GM23338 (cell line): ENCODE data around the gene IL20RB. TPM values are rescaled to one million over a fixed set of nuclear protein-coding genes. Genes with fewer than 3 reads are reported as not detected.

Experiments used
- ATAC-seq: fragments of 200-7000 bp; cut with Tn5 transposase; 3 replicates; pipeline ENCODE4 v1.9.1; 2020
- DNase-seq: peaks from one replicate; pipeline ENCODE4 v3.0.0-alpha.2; 2015; ENCODE audit warnings: low spot score
- H2AFZ ChIP-seq: fragments of 200-600 bp; sonication (generic); 2 replicates; pipeline ENCODE4 v1.8.0; 2016; ENCODE audit warnings: antibody characterized with exemption, mild to moderate bottlenecking, moderate library complexity
- H3F3A ChIP-seq: fragments of 200-600 bp; sonication (generic); replicated peaks from 2 replicates; pipeline ENCODE4 v1.8.0; 2017; ENCODE audit warnings: antibody characterized with exemption, mixed run types, low read depth
- H3K27ac ChIP-seq: fragments of 200-600 bp; sonication (generic); 2 replicates; pipeline ENCODE4 v1.6.1; 2016; ENCODE audit warnings: low read depth
- H3K27me3 ChIP-seq: fragments of 200-600 bp; sonication (generic); 2 replicates; pipeline ENCODE4 v1.8.0; 2016; ENCODE audit warnings: mild to moderate bottlenecking, mixed run types, moderate library complexity; ENCODE audit not compliant: insufficient read depth
- H3K36me3 ChIP-seq: fragments of 200-600 bp; sonication (generic); 2 replicates; pipeline ENCODE4 v1.8.0; 2016; ENCODE audit warnings: mild to moderate bottlenecking; ENCODE audit not compliant: insufficient read depth
- H3K4me1 ChIP-seq: fragments of 200-600 bp; sonication (generic); 2 replicates; pipeline ENCODE4 v1.8.0; 2016; ENCODE audit warnings: mild to moderate bottlenecking, moderate library complexity; ENCODE audit not compliant: insufficient read depth
- H3K4me2 ChIP-seq: fragments of 200-600 bp; sonication (generic); 2 replicates; pipeline ENCODE4 v1.7.1; 2017; ENCODE audit warnings: mixed run types
- H3K4me3 ChIP-seq: fragments of 200-600 bp; sonication (generic); 2 replicates; pipeline ENCODE4 v1.6.1; 2016; ENCODE audit warnings: mixed run types
- H3K79me2 ChIP-seq: fragments of 200-600 bp; sonication (generic); replicated peaks from 2 replicates; pipeline ENCODE4 v1.8.0; 2017; ENCODE audit warnings: mild to moderate bottlenecking; ENCODE audit not compliant: insufficient read depth
- H3K9me2 ChIP-seq: fragments of 200-600 bp; sonication (generic); 2 replicates; pipeline ENCODE4 v1.8.0; 2017; ENCODE audit not compliant: insufficient read depth
- H4K20me1 ChIP-seq: fragments of 200-600 bp; sonication (generic); replicated peaks from 2 replicates; pipeline ENCODE4 v1.8.0; 2017; ENCODE audit warnings: mild to moderate bottlenecking; ENCODE audit not compliant: insufficient read depth
- H3K27ac Mint-ChIP-seq: 2 replicates; pipeline ENCODE4 v1.8.0; 2020; ENCODE audit warnings: inconsistent platforms, mild to moderate bottlenecking, moderate library complexity, mixed read lengths
- H3K27me3 Mint-ChIP-seq: 3 replicates; pipeline ENCODE4 v1.8.0; 2022; ENCODE audit warnings: low read depth, mild to moderate bottlenecking, moderate library complexity, mixed read lengths, inconsistent platforms; ENCODE audit not compliant: insufficient read depth, poor library complexity
- H3K36me3 Mint-ChIP-seq: 3 replicates; pipeline ENCODE4 v1.8.0; 2021; ENCODE audit warnings: low read depth, mild to moderate bottlenecking, inconsistent platforms, moderate library complexity, mixed read lengths
- H3K4me1 Mint-ChIP-seq: 3 replicates; pipeline ENCODE4 v1.8.0; 2020; ENCODE audit warnings: mild to moderate bottlenecking, inconsistent platforms, mixed read lengths
- H3K4me3 Mint-ChIP-seq: 3 replicates; pipeline ENCODE4 v1.8.0; 2021; ENCODE audit warnings: moderate library complexity, mild to moderate bottlenecking, inconsistent platforms, mixed read lengths
- H3K9me3 Mint-ChIP-seq: 3 replicates; pipeline ENCODE4 v1.8.0; 2020; ENCODE audit warnings: moderate library complexity, mild to moderate bottlenecking, inconsistent platforms, mixed read lengths
- EZH2phosphoT487 ChIP-seq: fragments of 200-600 bp; sonication (generic); IDR thresholded peaks from one replicate; pipeline ENCODE4 v1.8.1; 2018; ENCODE audit warnings: antibody characterized with exemption; ENCODE audit not compliant: unreplicated experiment
- JUNB ChIP-seq: IDR thresholded peaks from one replicate; pipeline ENCODE4 v1.6.1; 2016; ENCODE audit warnings: antibody characterized with exemption; ENCODE audit not compliant: unreplicated experiment
- NANOG ChIP-seq: IDR thresholded peaks from 2 replicates; pipeline ENCODE4 v1.6.1; 2016; ENCODE audit warnings: antibody characterized with exemption, borderline replicate concordance
- POLR2AphosphoS5 ChIP-seq: IDR thresholded peaks from 2 replicates; pipeline ENCODE4 v1.6.1; 2016; ENCODE audit warnings: antibody characterized with exemption, low read depth
- ZNF114 ChIP-seq: fragments of 250-450 bp; sonication (Bioruptor Pico); IDR thresholded peaks from 2 replicates; pipeline ENCODE4 v1.5.0; 2020; ENCODE audit warnings: mild to moderate bottlenecking, moderate library complexity
- ZNF331 ChIP-seq: fragments of 250-450 bp; sonication (Bioruptor Pico); IDR thresholded peaks from 2 replicates; pipeline ENCODE4 v1.5.0; 2020; ENCODE audit warnings: low read depth, mild to moderate bottlenecking, moderate library complexity
- polyA plus RNA-seq: library from polyadenylated mRNA; unstranded; fragments of >200 nt; fragmentation: Nextera tagmentation; extraction: Ambion mirVana; gene quantifications from 2 replicates; pipeline ENCODE4 v1.2.1, GENCODE V29; 2016
- total RNA-seq: library from RNA; depleted of rRNA; stranded (reverse); fragments of >200 nt; shearing (Covaris generic); gene quantifications from 2 replicates; pipeline ENCODE4 v1.2.3, GENCODE V29; 2014
- TF ChIP-seq, protein P1 (sequence below): IDR thresholded peaks from 2 replicates; pipeline ENCODE4 v1.6.1; 2016; ENCODE audit warnings: antibody characterized with exemption
- TF ChIP-seq, protein P2 (sequence below): IDR thresholded peaks from one replicate; pipeline ENCODE4 v1.6.1; 2018; ENCODE audit warnings: antibody characterized with exemption; ENCODE audit not compliant: unreplicated experiment
- TF ChIP-seq, protein P3 (sequence below), 2 experiments: fragments of 200-600 bp in 1 of 2; sonication (generic) in 1 of 2; conservative IDR thresholded peaks; 2 replicates each; pipeline versions ENCODE4 v1.5.1 to v1.6.1; 2016 to 2017; ENCODE audit warnings: antibody characterized with exemption in 2 of 2, low read depth in 2 of 2, mild to moderate bottlenecking in 2 of 2, moderate library complexity in 1 of 2

Gene IL20RB
- total and polyA plus RNA-seq, 2 experiments from 2014 or later, result 1.7 to 4.6 TPM

DNA sequence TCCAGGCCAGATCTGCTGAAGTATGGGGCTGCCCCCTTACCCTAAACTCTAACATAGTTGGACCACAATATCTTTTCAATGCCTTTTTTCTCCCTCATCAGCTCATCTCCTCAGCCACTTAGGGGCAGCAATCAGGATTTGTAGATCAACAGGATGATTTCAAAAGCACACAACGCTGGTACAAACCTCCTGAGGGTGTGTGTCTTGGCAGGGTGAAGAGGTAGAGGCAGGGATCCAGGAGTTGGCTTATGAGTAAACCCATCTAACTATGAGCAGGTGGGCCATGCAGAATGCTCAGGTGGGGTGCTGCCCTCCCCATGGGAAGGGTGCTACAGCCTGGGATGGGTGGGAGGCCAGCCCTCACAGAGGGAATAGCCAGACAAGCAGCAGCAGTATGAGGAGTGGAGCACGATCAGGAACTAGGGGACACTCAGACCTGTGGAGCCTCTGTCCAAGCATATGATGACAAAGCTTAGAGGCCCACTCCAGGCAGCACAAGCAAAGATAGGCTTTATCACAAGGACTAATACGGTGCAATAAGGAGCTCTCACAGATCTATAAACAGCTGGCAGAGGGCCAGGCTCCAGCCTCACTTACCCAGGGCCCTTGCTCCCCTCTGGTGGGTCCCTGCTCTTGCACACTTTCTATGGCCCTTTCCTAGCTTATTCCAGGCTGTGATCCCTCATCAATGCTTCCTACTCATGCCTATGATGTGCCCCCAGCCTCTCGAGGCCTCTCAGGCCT, 32.2 kb downstream of the IL20RB start:
- Histone ChIP-seq H3K9me2 (no peaks in the 10 kb centered on the region), H3K4me2 (no peak overlapping the region), H3K79me2 (no peaks in the 10 kb centered on the region), H3F3A (no peaks in the 10 kb centered on the region), H2AFZ (no peak overlapping the region), H3K27ac (no peak overlapping the region), H3K27me3 (no peaks in the 10 kb centered on the region), H4K20me1 (no peaks in the 10 kb centered on the region), H3K36me3 (no peaks in the 10 kb centered on the region), H3K4me3 (no peak overlapping the region), H3K4me1 (no peaks in the 10 kb centered on the region)
- no peaks in the 10 kb centered on the region for H3K4me1 Mint-ChIP-seq
- TF ChIP-seq, protein P1, sequence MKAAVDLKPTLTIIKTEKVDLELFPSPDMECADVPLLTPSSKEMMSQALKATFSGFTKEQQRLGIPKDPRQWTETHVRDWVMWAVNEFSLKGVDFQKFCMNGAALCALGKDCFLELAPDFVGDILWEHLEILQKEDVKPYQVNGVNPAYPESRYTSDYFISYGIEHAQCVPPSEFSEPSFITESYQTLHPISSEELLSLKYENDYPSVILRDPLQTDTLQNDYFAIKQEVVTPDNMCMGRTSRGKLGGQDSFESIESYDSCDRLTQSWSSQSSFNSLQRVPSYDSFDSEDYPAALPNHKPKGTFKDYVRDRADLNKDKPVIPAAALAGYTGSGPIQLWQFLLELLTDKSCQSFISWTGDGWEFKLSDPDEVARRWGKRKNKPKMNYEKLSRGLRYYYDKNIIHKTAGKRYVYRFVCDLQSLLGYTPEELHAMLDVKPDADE, result no peak
- TF ChIP-seq, protein P2, sequence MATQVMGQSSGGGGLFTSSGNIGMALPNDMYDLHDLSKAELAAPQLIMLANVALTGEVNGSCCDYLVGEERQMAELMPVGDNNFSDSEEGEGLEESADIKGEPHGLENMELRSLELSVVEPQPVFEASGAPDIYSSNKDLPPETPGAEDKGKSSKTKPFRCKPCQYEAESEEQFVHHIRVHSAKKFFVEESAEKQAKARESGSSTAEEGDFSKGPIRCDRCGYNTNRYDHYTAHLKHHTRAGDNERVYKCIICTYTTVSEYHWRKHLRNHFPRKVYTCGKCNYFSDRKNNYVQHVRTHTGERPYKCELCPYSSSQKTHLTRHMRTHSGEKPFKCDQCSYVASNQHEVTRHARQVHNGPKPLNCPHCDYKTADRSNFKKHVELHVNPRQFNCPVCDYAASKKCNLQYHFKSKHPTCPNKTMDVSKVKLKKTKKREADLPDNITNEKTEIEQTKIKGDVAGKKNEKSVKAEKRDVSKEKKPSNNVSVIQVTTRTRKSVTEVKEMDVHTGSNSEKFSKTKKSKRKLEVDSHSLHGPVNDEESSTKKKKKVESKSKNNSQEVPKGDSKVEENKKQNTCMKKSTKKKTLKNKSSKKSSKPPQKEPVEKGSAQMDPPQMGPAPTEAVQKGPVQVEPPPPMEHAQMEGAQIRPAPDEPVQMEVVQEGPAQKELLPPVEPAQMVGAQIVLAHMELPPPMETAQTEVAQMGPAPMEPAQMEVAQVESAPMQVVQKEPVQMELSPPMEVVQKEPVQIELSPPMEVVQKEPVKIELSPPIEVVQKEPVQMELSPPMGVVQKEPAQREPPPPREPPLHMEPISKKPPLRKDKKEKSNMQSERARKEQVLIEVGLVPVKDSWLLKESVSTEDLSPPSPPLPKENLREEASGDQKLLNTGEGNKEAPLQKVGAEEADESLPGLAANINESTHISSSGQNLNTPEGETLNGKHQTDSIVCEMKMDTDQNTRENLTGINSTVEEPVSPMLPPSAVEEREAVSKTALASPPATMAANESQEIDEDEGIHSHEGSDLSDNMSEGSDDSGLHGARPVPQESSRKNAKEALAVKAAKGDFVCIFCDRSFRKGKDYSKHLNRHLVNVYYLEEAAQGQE, result no peak
- no peak for TF ChIP-seq NANOG
- TF ChIP-seq JUNB, result no peak
- TF ChIP-seq POLR2AphosphoS5, result no peak
- TF ChIP-seq, protein P3, sequence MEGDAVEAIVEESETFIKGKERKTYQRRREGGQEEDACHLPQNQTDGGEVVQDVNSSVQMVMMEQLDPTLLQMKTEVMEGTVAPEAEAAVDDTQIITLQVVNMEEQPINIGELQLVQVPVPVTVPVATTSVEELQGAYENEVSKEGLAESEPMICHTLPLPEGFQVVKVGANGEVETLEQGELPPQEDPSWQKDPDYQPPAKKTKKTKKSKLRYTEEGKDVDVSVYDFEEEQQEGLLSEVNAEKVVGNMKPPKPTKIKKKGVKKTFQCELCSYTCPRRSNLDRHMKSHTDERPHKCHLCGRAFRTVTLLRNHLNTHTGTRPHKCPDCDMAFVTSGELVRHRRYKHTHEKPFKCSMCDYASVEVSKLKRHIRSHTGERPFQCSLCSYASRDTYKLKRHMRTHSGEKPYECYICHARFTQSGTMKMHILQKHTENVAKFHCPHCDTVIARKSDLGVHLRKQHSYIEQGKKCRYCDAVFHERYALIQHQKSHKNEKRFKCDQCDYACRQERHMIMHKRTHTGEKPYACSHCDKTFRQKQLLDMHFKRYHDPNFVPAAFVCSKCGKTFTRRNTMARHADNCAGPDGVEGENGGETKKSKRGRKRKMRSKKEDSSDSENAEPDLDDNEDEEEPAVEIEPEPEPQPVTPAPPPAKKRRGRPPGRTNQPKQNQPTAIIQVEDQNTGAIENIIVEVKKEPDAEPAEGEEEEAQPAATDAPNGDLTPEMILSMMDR (conservative IDR thresholded peaks at IDR 0.05; ENCODE audit: low read depth in 2 of 2), result no peak
- TF ChIP-seq ZNF331 (CRISPR knock-in tag), result no peak
- TF ChIP-seq EZH2phosphoT487, result no peak
- no peak for TF ChIP-seq ZNF114 (CRISPR knock-in tag)
- peaks cover 21% of the 10 kb centered on the region for H3K9me3 Mint-ChIP-seq
- no peak overlapping the region for H3K4me3 Mint-ChIP-seq
- peaks cover 23% of the 10 kb centered on the region for H3K36me3 Mint-ChIP-seq
- peaks cover 6% of the 10 kb centered on the region for H3K27me3 Mint-ChIP-seq
- DNase-seq (no peak), ATAC-seq (no peak)
- H3K27ac Mint-ChIP-seq, result no peak overlapping the region
